Pancreas (tissue), 10 donors: Measurements from ENCODE around the gene BRI3BP. TPM values are rescaled to one million over a fixed set of nuclear protein-coding genes. Genes with fewer than 3 reads are reported as not detected.
A peak's percentile ranks its signal among the peaks of the same experiment; 100 is the strongest.

Experiments
- ATAC-seq, 4 donors: fragments of 200-7000 bp; cut with Tn5 transposase; one replicate each; pipeline versions ENCODE4 v1.8.0 to v1.9.1; 2020; ENCODE audit warnings: mild to moderate bottlenecking in 4 of 4, moderate library complexity in 4 of 4
- DNase-seq, 6 donors: peaks; one replicate each; pipeline ENCODE4 v3.0.0-alpha.2; 2020
- FAIRE-seq: peaks from 2 replicates; lab custom pipeline; 2012; peaks lifted over from hg19 to GRCh38; lab: Jason Lieb, UNC
- H3K27ac ChIP-seq, 4 donors: fragments of 200-600 bp; sonication (generic); 1 replicate in 3 of 4; 2 replicates in 1 of 4; pipeline versions ENCODE4 v1.5.0 to v1.8.0; 2020
- H3K27me3 ChIP-seq, 4 donors: fragments of 200-600 bp; one replicate each; pipeline ENCODE4 v1.8.0; 2021
- H3K36me3 ChIP-seq, 3 donors: fragments of 200-600 bp; sonication (generic) in 1 of 3; one replicate each; pipeline versions ENCODE4 v1.5.0 to v1.8.0; 2020 to 2021
- H3K4me1 ChIP-seq, 3 donors: fragments of 200-600 bp; one replicate each; pipeline ENCODE4 v1.8.0; 2021
- H3K4me3 ChIP-seq, 4 donors: fragments of 200-600 bp; sonication (generic) in 2 of 4; one replicate each; pipeline versions ENCODE4 v1.5.0 to v1.8.0; 2020 to 2021
- H3K9me3 ChIP-seq, 4 donors: fragments of 200-600 bp; one replicate each; pipeline ENCODE4 v1.8.0; 2021
- CTCF ChIP-seq, 4 donors: fragments of 200-600 bp; sonication (generic) in 3 of 4; IDR thresholded peaks; one replicate each; pipeline versions ENCODE4 v1.5.0 to v1.8.0; 2021; ENCODE audit warnings: antibody characterized with exemption in 4 of 4
- WGBS, 2 donors: extraction: QIAGEN DNeasy Blood & Tissue Kit; methylation state at CpG; one replicate each; pipeline ENCODE4 v1.1.7; 2013; 5-methylcytosine and 5-hydroxymethylcytosine counted together
- intact Hi-C, 3 donors: fragments of 100-400 bp; cut with DNase I; formaldehyde crosslinking; loops; one replicate each; pipeline versions ENCODE4 v1.11.1 to v1.14.2; 2022
- polyA plus RNA-seq, 2 donors: library from polyadenylated mRNA; stranded (reverse); fragments of 200-250 nt; gene quantifications; one replicate each; pipeline ENCODE4 v1.2.3, GENCODE V29; 2013
- total RNA-seq, 6 donors: library from RNA; stranded (reverse); fragmentation: NEBNext Ultra II Directional in 4 of 6; extraction: Animal tissue kit (Norgen Biotek cat#: 25700) in 4 of 6; gene quantifications; one replicate each; pipeline versions ENCODE4 v1.2.1 to v1.2.4, GENCODE V29; 2021 to 2023
- donor health status: healthy with polysubstance abuse.
- donor health status: DM: no; HTN: no; CAD: no; lungs with moderate emphysema.
- donor health status: DM: no; HTN: no; CAD: no.
- donor health status: control.
- donor health status: control.
- donor health status: Bipolar disorder and iron deficiency.
- donor health status: DM: yes; HTN: yes; CAD: no.
- donor health status: DM: no; HTN: no; CAD: no.
- donor health status: DM: no; HTN: no; CAD: no.
- donor health status: DM: yes; HTN: yes; CAD: no.

BRI3BP gene
- total and polyA plus RNA-seq, 8 donors: 1.5 to 10.6 (median 5.0) TPM

GRCh38 chr12:125023065-125023464 lies 29.6 kb downstream of the BRI3BP start:
- Histone ChIP-seq H3K27me3 (no peaks in the 10 kb centered on the region), H3K9me3 (no peaks in the 10 kb centered on the region), H3K4me3 (no peak overlapping the region), H3K27ac (no peak overlapping the region), H3K36me3 (no peaks in the 10 kb centered on the region), H3K4me1 (no peaks in the 10 kb centered on the region)
- no peak for TF ChIP-seq CTCF (IDR thresholded peaks at IDR 0.05)
- ATAC-seq (no peak), DNase-seq (no peak), FAIRE-seq (no peak)
- intact Hi-C loops: no loop called here
- 97 to 100% methylated on average over 2 of the region's 2 CpGs for WGBS, 2 donors

DNA sequence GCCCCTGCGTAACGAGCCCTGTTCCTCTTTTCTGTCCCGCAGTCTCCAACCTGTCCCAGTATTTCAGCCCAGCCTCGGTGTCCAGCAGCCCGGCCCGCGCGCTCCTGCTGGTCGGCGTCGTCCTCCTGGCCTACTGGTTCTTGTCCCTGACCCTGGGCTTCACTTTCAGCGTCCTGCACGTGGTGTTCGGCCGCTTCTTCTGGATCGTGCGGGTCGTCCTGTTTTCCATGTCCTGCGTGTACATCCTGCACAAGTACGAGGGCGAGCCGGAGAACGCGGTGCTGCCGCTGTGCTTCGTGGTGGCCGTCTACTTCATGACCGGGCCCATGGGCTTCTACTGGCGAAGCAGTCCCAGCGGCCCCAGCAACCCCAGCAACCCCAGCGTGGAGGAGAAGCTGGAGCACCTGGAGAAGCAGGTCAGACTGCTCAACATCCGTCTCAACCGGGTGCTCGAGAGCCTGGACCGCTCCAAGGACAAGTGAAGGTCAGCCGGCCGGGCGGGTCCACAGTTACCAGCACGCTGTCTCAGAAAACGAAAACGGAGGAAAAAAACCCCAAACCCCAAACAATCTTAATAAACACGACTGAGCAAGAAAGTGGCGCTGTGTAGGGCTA lies 31.6 kb downstream of the BRI3BP start:
- DNase-seq: peak in 1 of 6 donors; percentile 31
- H3K27me3 ChIP-seq: no peaks in the 10 kb centered on the region
- WGBS, 2 donors: 94% methylated on average over 43 of the region's 43 CpGs
- H3K9me3 ChIP-seq: no peaks in the 10 kb centered on the region
- H3K36me3 ChIP-seq: no peaks in the 10 kb centered on the region
- no peak overlapping the region for H3K4me3 ChIP-seq
- intact Hi-C loops: no loop called here
- FAIRE-seq: no peak
- ATAC-seq: no peak
- H3K27ac ChIP-seq: no peak overlapping the region
- no peak for TF ChIP-seq CTCF (IDR thresholded peaks at IDR 0.05)
- no peaks in the 10 kb centered on the region for H3K4me1 ChIP-seq

DNA sequence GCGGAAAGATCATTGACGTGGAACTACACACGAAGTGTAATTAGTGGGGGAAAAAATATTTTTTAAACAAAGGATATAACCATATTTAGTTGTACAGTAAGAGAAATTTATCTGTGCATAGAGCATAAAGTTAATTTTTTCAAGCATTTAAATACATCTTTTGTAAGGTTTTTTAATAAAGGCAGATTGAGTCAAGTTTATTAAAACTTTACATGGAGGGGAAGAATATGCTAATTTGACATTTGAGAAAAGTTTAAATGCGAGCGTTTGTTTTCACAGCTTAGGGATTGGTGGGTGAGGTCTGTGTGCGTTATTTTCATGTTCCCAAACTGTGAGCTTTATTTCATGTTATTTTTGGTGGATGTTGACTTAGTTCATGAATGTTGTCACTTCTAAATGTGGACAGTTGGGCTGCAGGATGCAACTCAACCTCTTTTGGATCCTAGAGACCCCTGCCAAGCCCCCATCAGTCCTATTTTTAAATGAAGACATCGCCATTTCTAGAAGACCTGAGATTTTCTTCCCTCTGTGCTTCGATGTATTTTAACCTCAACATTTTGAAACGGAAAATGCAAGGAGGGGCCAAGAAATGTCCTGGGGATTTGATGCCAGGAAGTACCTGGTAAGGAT lies 32.3 kb downstream of the BRI3BP start:
- Histone ChIP-seq H3K4me3 (no peak overlapping the region), H3K4me1 (no peaks in the 10 kb centered on the region), H3K27ac (no peak overlapping the region), H3K36me3 (no peaks in the 10 kb centered on the region), H3K27me3 (no peaks in the 10 kb centered on the region), H3K9me3 (no peaks in the 10 kb centered on the region)
- DNase-seq: no peak
- no peak for ATAC-seq
- no peak for TF ChIP-seq CTCF (IDR thresholded peaks at IDR 0.05)
- 90 to 92% methylated on average over 9 of the region's 9 CpGs for WGBS, 2 donors
- intact Hi-C loops: no loop called here
- FAIRE-seq: no peak

- FAIRE-seq: no peak
Observed at GRCh38 chr12:125028106-125028505, 34.7 kb downstream of the BRI3BP start.

More at GRCh38 chr12:125028106-125028505, 34.7 kb downstream of the BRI3BP start:
- no peaks in the 10 kb centered on the region for H3K9me3 ChIP-seq
- TF ChIP-seq CTCF (IDR thresholded peaks at IDR 0.05): no peak
- ATAC-seq: no peak
- no peak overlapping the region for H3K4me3 ChIP-seq
- intact Hi-C loops: no loop called here
- DNase-seq: no peak
- H3K27me3 ChIP-seq: no peaks in the 10 kb centered on the region
- no peaks in the 10 kb centered on the region for H3K36me3 ChIP-seq
- H3K4me1 ChIP-seq: no peaks in the 10 kb centered on the region
- WGBS, 2 donors: 96 to 97% methylated on average over 8 of the region's 8 CpGs
- H3K27ac ChIP-seq: no peak overlapping the region
